GM06990 (cell line): ENCODE data around the gene PPP2R3A.

ENCODE experiments used
- DNase-seq: peaks from one replicate; pipeline ENCODE4 v3.0.0-alpha.2; 2011; ENCODE audit not compliant: insufficient read length; ENCODE audit errors: extremely low read depth
- H3K27me3 ChIP-seq: replicated peaks from 2 replicates; pipeline ENCODE4 v1.6.0; 2011; ENCODE audit warnings: low read length; ENCODE audit not compliant: control insufficient read depth, insufficient read depth
- H3K36me3 ChIP-seq: 2 replicates; pipeline ENCODE4 v1.5.1; 2011; ENCODE audit warnings: low read length; ENCODE audit not compliant: control insufficient read depth, insufficient read depth
- H3K4me3 ChIP-seq: replicated peaks from 2 replicates; pipeline ENCODE4 v1.5.1; 2011; ENCODE audit warnings: low read depth, mild to moderate bottlenecking, control low read depth, low read length
- TF ChIP-seq, protein P1 (sequence below): IDR thresholded peaks from 2 replicates; pipeline ENCODE4 v1.5.1; 2011; ENCODE audit warnings: low read length, control low read depth, mild to moderate bottlenecking, inconsistent platforms; ENCODE audit not compliant: insufficient read depth, poor library complexity, severe bottlenecking

PPP2R3A gene

DNA sequence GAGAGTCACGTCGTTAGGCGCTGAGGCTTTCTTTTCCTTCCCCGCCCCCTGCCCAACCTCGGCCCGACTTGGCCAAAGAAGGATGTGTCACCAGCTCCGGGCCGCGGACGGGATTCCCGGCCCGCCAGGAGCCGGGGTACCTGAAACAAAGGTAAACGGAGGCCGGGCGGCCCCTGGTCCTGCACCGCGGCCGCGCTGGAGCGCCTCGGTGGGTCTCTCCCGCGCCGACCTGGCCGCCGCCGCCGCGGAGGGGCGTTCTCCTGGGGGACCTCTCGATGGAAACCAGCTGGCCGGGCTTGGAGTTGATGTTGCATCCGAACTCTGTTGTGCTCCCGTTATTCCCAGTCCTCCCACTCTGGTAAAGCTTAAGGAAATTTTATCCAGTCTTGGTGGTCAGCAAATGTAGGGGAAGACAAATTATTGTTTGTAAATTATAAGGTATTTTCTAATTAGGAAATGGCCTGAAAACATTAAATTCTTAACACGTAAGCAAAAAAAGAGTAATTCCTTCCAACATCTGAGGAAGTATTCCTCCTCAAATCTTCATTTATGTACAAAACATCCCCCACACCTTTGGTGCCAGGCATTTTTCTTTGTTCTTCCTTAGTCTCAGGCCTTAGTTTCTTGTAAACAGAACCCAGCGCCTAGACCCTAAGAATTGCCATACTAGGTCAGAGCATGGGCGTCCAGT is 888 bp downstream of the PPP2R3A start:
- Histone ChIP-seq H3K4me3 (peak overlapping the region; percentile 59), H3K36me3 (no peaks in the 10 kb centered on the region), H3K27me3 (no peaks in the 10 kb centered on the region; the same call in 1 of the 2 replicates)
- DNase-seq: no peak
- TF ChIP-seq, protein P1, sequence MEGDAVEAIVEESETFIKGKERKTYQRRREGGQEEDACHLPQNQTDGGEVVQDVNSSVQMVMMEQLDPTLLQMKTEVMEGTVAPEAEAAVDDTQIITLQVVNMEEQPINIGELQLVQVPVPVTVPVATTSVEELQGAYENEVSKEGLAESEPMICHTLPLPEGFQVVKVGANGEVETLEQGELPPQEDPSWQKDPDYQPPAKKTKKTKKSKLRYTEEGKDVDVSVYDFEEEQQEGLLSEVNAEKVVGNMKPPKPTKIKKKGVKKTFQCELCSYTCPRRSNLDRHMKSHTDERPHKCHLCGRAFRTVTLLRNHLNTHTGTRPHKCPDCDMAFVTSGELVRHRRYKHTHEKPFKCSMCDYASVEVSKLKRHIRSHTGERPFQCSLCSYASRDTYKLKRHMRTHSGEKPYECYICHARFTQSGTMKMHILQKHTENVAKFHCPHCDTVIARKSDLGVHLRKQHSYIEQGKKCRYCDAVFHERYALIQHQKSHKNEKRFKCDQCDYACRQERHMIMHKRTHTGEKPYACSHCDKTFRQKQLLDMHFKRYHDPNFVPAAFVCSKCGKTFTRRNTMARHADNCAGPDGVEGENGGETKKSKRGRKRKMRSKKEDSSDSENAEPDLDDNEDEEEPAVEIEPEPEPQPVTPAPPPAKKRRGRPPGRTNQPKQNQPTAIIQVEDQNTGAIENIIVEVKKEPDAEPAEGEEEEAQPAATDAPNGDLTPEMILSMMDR: no peak

DNA sequence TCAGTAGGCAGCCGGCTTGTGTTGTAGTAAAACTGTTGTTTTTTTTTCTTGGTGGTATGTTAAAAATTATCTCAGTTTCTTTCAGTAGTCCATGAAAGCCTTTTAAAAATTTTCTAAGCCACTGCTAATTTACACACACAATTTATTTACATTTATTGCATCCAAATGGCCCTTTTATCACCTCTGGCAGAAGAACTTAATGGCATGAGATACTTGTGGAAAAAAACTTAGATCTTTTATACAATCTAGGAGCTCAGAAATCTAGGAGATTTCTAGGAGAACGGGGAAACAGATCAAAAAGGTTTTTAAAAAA is 1.4 kb downstream of the PPP2R3A start:
- Histone ChIP-seq H3K36me3 (no peaks in the 10 kb centered on the region), H3K27me3 (no peaks in the 10 kb centered on the region; the same call in 1 of the 2 replicates), H3K4me3 (no peak overlapping the region)
- TF ChIP-seq, protein P1: no peak
- DNase-seq: no peak

DNA sequence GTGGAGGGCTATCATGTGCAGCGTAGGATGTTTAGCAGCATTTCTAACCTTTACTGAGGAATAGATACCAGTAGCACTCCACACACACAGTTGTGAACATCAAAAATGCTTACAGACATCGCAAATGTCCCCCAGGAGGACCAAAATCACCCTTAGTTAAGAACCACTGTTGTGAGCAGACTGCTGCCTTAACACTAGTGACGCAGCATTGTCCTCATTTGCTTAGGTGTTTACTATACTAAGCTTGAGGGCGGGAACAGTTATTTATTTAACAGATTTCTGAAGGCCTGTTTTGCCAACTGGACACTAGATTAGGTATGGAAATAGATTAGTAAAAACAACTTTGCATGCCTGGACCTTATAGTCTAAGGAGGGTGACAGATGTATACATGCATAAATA is 2.3 kb downstream of the PPP2R3A start:
- no peaks in the 10 kb centered on the region for H3K36me3 ChIP-seq
- DNase-seq: no peak
- no peak overlapping the region for H3K4me3 ChIP-seq
- no peaks in the 10 kb centered on the region; the same call in 1 of the 2 replicates for H3K27me3 ChIP-seq
- TF ChIP-seq, protein P1: no peak

DNA sequence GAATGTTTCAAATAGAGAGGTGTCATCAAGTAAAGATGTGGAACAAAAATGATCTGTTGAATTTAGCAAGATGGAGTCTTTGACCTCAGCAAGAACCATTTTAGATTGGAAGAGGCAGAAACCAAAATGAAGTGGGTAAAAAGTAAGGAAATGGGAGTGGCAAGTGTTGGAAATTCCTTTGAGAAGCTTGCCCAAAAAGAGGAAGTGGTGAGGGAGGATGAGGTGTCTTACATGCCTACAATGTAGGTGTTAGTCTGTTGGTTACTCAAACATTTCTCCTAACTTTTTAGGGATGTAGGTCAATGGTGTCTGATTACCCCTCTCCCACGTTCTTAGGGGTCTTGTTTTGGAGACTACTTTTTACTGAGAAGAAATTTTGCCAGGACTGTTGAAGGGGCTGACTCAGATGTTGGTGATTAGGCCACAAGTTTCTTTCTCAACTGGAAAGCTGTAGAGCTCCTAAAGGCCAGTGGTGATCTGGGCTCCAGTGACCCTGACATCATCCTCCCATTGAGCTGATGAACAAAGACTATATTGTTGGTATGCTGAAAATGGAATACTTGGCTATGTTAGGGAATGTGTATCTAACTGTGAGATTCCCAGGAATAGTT is 5.1 kb downstream of the PPP2R3A start:
- TF ChIP-seq, protein P1: no peak
- no peaks in the 10 kb centered on the region for H3K36me3 ChIP-seq
- H3K4me3 ChIP-seq: no peak overlapping the region
- H3K27me3 ChIP-seq: no peaks in the 10 kb centered on the region; the same call in 1 of the 2 replicates
- DNase-seq: no peak

DNA sequence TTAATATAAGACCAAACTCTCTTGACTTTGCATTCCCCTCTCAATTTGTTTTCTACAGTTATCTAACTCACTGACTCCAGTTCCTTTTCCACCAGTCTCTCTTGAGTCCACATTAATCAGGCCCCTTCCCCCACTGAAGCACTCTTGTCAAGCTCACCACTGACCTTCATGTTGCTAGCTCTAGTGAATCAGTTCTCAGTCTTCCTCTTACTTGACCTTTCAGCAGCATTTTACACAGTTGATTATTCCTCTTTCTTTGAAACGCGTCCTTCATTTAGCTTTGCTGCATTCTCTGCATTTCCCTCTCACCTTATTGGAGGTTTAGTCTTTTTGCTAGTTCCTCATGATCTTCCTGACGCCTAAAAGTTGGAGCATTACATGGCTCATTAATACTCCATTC is 8.3 kb downstream of the PPP2R3A start:
- Histone ChIP-seq H3K4me3 (no peak overlapping the region), H3K27me3 (no peaks in the 10 kb centered on the region), H3K36me3 (no peaks in the 10 kb centered on the region)
- no peak for DNase-seq
- TF ChIP-seq, protein P1: no peak
